ENCODE measurements around the gene OR9G4.

The OR9G4 gene

DNA sequence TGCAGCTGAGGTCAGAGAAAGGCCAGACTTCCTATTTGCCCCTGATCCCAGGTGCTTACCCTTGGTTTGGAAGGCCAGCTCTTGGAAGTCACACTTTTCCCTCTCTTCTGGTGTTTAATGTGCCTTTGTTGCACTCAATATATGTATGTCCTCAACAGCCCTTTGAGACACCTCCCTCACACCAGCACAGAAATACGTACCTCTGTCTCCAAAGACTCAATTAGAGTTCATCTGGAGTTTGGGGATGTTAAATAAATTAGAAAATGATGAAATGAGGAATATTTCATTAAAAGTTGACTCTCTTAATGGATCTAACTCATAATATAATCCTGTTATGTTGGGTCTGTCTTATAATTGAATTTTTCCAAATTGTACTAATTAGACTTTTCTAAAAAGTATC, at the start of gene OR9G4:
TSS of gene OR9G4 (minus strand) at position 101 of the 400 bp plus-strand sequence. CDS start 4,931 bp downstream, outside the sequence.
- no peak for DNase-seq

DNA sequence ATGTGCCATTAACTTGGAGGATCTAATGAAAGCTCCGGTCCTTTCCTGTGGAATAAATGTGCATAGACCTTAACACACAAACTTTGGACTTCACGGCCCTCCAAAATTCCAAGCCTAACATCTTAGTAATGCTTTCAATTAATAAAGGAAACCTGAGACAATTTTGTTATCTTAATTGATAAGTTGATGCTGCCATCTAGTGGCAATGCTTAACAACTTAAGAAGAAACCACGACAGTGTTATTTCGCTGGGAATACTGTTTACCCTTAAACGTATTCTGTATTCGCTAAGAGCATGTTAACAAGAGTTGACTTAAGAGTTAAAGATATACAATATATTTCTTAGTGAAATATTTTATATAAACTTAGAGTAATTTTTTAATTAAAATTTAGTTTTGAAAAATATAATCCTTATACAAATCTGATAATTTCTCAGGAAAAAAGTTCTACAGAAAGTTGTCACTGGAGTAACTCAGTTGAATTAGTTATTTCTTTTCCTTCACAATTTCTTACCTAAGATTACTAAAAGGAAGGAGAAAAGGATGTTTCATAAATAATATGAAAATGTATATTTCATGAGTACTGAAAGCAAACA, 35.0 kb upstream of the OR9G4 start:
- DNase-seq = no peak

DNA sequence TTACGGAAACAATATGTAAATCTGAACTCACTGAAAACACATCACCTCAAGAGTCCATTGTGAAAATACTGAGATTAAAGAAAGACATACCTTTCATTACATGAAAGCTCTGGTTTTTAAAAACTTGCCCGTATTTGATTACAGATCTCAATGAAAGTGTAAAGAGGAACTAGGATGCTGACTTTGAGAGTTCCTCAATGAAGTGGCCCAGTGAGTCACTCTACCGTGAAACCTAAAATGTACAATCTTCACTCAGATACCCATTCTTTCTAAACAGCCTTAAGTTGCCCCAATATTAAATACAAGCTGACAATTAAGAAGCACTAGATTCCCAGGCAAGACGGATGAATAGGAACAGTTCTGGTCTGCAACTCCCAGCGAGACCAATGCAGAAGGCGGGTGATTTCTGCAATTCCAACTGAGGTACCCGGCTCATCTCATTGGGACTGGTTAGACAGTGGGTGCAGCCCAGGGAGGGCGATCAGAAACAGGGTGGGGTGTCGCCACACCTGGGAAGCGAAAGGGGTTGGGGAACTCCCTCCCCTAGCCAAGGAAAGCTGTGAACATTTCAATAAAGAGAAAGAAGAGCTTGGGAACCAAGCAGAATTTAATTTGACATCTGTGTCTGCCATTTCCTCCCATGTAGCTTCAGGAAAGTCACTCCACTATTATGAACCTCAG, 33.8 kb upstream of the OR9G4 start:
- DNase-seq = no peak

DNA sequence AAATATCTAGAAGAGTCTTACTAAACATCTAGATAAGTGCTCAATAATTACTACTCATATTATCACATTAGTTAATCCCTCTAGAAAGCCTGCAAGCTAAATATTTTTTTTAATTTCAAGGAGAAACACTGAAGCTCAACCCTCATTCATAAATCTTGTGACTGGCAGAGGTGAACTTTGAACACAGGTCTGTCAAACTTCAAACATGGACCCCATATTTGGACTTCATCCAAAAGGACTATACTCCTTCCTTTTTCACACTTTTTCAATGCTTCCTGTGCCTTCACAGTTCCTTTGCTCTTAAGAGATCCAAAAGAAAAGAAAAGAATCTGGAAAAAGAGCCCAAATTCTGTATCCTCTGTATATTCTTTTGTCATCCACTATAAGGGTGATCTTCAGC, 28.3 kb upstream of the OR9G4 start:
- DNase-seq = no peak

DNA sequence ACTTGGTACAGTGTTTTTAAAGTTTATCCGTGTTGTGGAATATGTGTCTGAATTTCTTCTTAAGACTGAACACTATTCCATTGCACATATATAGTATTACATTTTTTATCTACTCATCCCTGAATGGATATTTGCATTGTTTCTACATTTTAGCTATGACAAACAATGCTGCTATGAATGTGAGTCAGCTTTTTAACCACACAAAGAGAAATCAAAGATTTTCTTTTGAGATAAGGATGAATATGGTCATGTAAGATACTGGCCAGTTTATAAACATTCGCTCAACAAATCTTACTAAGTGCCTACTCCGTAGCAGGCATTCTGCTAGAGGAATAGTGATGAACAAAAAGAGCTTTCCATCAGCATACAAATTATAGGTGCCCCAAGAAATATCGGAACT, 16.5 kb upstream of the OR9G4 start:
- no peak for DNase-seq

DNA sequence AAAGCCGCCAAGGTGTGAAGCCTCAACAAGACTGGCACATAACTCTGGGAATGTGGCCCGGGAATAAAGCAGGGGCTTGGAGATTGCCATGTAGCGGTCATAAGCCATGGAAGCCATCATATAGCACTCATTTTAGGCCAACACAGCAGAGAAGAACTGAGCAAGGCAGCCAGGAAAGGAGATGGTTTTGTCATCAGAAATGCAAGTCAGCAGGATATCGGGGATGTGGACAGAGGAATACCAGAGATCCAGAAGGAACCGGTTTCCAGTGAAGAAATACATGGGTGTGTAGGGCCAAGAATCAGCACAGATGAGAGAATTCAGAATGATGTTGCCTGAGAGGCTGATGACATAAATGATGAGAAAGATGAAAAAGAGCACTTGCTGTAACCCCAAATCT, 3.0 kb upstream of the OR9G4 start:
- DNase-seq = no peak

DNA sequence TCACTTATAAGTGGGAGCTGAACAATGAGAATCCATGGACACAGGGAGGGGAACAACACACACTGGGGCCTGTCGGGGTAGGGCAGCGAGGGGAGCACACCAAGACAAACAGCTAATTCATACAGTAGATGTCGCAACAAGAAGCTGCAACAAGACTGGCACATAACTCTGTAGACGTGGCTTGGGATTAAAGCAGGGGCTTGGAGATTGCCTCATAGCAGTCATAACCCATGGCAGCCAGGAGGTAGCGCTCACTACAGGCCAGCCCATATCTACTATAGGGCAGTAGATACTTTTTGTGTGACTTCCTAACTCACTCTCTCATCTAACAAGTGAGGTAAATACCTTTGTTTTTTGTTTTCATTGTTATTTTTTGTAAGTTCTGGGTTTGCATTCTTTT, 1.7 kb upstream of the OR9G4 start:
- DNase-seq = no peak

DNA sequence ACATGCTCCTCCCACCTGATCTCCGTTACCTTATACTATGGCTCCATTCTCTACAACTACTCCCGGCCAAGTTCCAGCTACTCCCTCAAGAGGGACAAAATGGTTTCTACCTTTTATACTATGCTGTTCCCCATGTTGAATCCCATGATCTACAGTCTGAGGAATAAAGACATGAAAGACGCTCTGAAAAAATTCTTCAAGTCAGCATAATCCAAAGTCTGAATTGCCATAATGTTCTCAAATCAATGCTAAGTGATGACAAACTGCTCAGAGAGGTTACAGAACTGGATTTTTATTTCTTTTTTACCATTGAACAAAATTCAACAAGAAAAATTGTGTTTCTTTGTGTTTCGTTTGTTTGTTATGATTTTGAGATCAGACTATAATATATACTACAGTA, 7.6 kb downstream of the OR9G4 start:
- no peak for DNase-seq

DNA sequence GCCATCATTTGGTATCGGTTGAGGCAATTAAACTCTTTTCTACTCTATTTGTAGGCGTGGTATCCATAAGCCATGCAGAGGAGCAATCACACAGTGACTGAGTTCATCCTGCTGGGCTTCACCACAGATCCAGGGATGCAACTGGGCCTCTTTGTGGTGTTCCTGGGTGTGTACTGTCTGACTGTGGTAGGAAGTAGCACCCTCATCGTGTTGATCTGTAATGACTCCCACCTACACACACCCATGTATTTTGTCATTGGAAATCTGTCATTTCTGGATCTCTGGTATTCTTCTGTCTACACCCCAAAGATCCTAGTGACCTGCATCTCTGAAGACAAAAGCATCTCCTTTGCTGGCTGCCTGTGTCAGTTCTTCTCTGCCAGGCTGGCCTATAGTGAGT, 8.4 kb downstream of the OR9G4 start:
- DNase-seq = no peak

DNA sequence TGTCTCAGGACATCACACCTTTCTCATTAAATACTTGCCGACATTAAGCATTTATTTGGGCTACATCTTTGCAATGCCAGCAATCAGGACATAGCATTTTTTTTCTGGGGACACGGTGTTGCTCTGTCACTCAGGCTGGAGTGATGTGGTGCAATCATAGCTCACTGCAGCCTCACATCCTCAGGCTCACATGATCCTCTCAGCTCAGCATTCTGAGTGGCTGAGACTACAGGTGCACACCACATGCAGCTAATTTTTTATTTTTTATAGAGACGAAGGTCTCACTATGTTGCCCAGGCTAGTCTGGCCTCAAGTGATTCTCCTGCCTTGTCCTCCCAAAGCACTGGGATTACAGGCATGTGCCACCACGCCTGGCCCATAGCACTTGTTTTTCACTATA, 28.0 kb downstream of the OR9G4 start:
- DNase-seq = no peak

DNA sequence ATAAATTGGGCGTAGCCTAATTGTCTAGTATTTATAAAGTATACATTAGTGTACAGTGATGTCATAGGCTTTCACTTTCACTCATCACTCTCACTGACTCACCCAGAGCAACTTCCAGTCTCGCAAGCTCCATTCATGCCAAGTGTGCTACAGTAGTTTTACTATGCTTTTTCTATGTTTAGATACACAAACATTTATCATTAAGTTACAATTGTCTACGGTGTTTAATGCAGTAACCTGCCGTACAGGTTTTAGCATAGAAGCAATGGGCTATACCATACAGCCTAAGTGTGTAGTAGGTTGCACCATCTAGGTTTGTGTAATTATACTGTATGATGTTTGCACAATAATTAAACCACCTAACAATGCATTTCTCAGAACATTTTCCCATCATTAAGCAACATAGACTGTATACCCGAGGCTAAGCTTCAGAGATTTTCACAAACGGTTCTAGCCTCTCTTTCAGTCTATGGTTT, 32.1 kb downstream of the OR9G4 start:
- DNase-seq = no peak

DNA sequence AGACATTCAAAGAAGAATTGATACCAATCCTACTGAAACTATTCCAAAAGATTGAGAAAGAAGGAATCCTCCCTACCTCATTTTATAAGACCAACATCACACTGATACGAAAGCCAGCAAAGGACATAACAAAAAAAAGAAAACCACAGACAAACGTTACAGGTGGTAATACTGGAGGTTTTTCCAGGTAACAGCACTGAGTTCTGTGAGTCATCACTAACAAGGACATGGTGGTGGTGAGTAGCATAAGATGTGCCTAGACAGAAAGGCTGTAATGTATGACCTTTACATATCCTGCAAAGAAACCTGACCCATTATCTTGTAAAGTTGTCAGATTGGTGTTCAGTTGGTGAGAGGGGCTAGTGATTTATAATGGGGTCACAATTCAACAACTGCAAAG, 34.3 kb downstream of the OR9G4 start:
- no peak for DNase-seq

DNA sequence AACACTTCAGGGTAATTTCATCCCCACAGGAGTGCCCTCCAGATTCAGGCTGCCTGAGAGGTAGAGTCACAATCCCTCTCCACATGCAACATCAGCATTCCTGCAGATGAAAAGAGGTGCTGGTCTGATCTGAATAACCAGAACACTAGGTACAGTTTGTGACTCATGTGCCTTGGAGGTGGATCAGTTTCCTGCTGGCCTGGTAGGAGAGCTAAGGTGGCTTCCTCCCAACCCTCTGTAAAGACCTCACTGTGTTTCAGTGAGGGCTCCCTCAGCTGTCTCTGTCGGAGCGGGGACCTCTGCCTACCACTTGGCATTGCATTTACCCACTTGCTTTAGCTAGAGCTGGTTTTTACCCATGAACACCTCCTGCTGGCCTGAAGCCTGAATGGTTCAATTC, 42.0 kb downstream of the OR9G4 start:
- no peak for DNase-seq

DNA sequence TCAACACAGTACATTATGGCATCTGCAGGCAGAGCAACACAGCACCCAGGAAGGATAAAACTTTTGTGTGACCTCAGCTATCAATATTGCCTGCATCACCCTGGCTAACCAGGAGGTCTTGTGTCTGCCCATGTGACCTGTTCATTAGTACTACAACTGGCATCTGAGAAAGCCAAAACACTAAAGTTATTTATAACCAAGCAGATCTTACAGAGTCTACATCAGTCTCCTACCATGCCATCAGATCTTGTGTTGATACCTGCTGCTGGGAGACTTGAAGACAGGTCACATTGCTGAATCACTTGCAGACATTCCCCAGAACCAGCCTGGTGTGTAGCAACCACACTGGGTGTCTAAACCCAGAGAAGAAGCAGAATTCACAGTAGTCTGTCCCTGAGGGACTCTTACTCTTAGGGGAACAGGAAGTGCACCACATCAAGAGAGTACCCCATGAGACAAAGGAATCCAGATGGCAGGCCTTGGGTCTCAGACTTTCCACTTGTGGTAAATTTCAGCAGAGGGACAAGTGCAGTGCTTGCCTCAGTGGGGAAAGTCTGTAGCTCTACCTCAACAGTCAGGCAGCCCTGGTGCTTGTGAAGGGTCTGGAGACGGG, 42.6 kb downstream of the OR9G4 start:
- DNase-seq = no peak

DNA sequence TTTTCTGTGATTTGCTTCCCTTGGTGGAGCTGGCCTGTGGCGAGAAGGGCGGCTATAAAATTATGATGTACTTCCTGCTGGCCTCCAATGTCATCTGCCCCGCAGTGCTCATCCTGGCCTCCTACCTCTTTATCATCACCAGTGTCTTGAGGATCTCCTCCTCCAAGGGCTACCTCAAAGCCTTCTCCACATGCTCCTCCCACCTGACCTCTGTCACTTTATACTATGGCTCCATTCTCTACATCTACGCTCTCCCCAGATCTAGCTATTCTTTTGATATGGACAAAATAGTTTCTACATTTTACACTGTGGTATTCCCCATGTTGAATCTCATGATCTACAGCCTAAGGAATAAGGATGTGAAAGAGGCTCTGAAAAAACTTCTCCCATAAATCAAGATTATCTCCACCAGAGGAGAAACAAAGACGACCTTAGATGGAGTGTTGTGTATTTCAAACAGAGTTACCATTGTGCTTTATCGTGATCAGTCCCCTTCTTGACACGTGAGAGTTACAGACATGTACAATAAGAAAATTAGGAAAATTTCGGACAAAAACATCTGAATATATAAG, 47.5 kb downstream of the OR9G4 start:
- no peak for DNase-seq

DNA sequence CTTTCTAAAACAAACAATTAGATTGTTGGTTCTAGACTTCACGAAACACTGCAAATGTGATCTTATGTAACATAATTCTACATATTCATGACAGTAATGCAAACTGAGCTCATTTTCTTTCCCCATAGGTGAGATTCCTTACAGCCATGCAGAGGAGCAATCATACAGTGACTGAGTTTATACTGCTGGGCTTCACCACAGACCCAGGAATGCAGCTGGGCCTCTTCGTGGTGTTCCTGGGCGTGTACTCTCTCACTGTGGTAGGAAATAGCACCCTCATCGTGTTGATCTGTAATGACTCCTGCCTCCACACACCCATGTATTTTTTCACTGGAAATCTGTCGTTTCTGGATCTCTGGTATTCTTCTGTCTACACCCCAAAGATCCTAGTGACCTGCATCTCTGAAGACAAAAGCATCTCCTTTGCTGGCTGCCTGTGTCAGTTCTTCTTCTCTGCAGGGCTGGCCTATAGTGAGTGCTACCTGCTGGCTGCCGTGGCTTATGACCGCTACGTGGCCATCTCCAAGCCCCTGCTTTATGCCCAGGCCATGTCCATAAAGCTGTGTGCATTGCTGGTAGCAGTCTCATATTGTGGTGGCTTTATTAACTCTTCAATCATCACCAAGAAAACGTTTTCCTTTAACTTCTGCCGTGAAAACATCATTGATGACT, 48.1 kb downstream of the OR9G4 start:
- no peak for DNase-seq

DNA sequence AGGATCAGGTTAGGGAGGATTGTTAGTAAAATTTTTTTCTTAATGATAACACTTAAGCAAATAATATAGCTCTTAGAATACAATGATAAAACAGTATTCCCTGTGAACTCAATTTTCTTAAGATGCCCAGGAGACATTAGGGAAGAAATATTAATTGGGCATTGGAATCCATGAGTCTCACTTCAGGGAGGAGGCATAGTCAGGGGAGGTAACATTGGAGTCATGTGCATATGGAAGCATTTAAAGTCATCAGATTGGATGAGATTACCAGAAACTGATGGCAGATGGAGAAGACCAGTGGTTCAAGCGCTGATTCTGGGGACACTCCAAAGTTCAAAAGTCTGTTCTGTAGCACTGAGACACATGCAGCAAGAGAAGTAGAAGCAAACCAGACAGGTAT, 49.7 kb downstream of the OR9G4 start, which contains the start of gene OR9G1:
TSS of gene OR9G1 (plus strand) at position 301 of the 400 bp plus-strand sequence. CDS start 1,293 bp downstream, outside the sequence.
- no peak for DNase-seq

DNA sequence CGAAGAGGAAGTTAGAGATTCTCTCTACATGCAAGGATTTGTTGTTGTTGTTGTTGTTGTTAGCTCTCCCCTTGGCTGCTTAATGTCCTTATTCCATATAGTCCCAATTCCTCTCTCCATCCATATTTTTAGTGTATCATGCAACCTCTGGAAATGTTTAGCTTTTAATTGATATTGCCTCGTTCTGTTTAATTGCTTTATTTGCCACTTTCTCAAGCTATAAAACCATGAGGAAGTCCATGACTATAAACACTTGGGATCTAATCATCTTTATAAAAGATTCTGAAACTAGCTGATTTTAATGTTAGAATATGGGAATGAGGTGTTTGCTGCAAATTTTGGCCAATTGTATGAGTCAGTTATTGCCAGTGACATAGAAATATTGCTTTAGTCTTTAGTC, 55.1 kb downstream of the OR9G4 start:
- DNase-seq = no peak

Measured in cortex of kidney (tissue), 1 donor.